PFSK-1 (cell line): Measurements from ENCODE around the gene FAM83C.
A peak's percentile ranks its signal among the peaks of the same experiment; 100 is the strongest.

ENCODE experiments used
- FOXP2 ChIP-seq: optimal IDR thresholded peaks from 2 replicates; pipeline ENCODE3; 2011; ENCODE audit warnings: borderline replicate concordance, control low read depth, inconsistent platforms; ENCODE audit not compliant: insufficient read depth; ENCODE audit errors: extremely low read length, extremely low read depth
- POLR2AphosphoS5 ChIP-seq: IDR thresholded peaks from 2 replicates; pipeline ENCODE4 v1.6.1; 2012; ENCODE audit warnings: low read depth, mild to moderate bottlenecking, control low read depth, low read length, moderate library complexity
- SIN3A ChIP-seq: IDR thresholded peaks from 2 replicates; pipeline ENCODE4 v1.6.1; 2012; ENCODE audit warnings: mild to moderate bottlenecking, low read length, moderate library complexity, borderline replicate concordance; ENCODE audit not compliant: insufficient read depth
- TAF1 ChIP-seq: IDR thresholded peaks from 2 replicates; pipeline ENCODE4 v1.6.1; 2012; ENCODE audit warnings: low read length, control low read depth, borderline replicate concordance; ENCODE audit not compliant: insufficient read depth
- TF ChIP-seq, protein P1 (sequence below), 2 experiments: IDR thresholded peaks; 2 replicates each; pipeline versions ENCODE4 v1.6.1 to v1.8.0; 2011 to 2012; ENCODE audit warnings: low read depth in 2 of 2, low read length in 2 of 2, control low read depth in 1 of 2, inconsistent platforms in 1 of 2, mild to moderate bottlenecking in 1 of 2, moderate library complexity in 1 of 2; ENCODE audit not compliant: insufficient read depth in 1 of 2

Gene FAM83C

DNA sequence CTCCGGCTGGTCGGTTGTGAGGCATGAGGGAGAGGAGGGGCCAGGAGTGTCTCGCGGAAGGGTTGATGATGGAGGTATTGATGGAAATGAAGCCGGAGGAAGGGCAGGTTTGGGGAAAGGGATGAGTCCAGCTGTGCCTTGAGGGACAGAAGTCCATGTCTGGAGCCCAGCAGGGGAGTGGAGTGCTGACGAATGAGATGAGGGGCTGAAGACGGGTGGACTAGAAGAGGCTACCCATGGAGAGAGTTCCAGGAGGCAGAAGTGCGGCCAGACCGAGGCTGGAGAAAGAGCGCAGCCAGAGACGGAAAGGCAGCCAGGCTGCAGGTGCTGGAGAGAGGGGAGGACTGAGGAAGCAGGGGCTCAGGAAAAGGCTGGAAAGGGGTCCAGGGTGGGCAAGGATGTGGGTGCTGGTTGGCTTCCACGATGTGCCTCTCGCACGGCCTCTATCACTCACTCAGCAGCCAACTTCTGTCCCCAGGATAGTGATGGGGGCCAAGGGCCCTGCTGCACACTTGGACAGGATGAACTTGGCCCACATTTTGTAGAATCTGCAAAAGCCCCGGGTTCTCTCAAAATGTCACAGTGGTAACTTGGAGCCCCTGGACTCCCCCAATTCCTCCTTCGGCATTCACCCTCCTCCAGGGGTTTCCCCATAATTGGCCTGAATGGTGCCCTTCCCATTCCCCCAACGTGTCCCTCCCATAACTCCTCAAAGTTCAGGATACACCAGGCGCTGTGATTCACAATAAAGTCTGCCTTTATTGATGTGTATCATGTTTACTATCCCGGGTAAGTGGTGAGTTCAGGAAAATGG lies 7.0 kb downstream of the FAM83C start:
- TF ChIP-seq POLR2AphosphoS5: 0 out of 2 replicates have a peak, but pooled peaks have one; percentile 25
- no peak for TF ChIP-seq SIN3A

DNA sequence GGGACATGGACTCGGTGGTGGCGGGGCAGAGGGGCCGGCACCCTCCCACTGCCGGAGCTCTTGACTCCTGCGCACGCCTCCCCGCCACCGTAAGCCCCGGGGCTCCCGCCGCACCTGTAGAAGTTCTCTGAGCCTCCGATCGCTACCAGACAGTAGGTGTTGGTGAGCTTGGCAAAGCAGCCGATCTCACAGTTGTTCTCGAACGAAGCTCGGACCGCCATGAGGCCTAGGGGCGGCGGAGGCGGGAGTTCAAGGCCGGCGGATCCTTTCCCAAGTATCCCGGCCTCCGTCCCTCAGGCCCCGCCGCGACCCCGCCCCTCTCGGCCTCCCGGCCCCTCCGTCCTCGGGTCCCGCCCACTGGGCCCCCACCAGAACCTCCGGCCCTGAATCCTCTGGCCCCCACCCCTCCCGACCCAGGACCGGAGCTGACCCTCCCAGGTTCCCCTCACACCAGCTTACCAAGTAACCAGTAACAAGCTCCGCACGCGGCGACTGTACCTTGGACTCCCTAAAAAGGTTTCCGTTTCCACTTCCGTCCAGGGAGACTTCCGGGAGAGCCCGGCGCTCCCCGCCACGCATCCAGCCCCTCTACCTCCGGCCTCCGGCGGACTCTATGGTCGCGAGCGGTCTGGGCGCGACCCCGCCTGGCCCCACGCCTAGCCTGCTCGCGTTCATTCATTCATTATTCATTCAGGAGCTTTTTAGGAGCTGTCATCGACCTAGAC lies 7.8 kb downstream of the FAM83C start, which contains the start of gene EIF6:
EIF6 (minus strand) TSS at position 506 of the 725 bp plus-strand sequence; CDS start at position 221, 285 bp downstream.
- peak; percentile 81 for TF ChIP-seq FOXP2
- peak; percentile 91; the same call in 1 of the 2 replicates for TF ChIP-seq TAF1
- 0 out of 2 replicates have a peak, but pooled peaks have one; percentile 54 for TF ChIP-seq SIN3A
- TF ChIP-seq POLR2AphosphoS5: peak; percentile 72
- TF ChIP-seq, protein P1, sequence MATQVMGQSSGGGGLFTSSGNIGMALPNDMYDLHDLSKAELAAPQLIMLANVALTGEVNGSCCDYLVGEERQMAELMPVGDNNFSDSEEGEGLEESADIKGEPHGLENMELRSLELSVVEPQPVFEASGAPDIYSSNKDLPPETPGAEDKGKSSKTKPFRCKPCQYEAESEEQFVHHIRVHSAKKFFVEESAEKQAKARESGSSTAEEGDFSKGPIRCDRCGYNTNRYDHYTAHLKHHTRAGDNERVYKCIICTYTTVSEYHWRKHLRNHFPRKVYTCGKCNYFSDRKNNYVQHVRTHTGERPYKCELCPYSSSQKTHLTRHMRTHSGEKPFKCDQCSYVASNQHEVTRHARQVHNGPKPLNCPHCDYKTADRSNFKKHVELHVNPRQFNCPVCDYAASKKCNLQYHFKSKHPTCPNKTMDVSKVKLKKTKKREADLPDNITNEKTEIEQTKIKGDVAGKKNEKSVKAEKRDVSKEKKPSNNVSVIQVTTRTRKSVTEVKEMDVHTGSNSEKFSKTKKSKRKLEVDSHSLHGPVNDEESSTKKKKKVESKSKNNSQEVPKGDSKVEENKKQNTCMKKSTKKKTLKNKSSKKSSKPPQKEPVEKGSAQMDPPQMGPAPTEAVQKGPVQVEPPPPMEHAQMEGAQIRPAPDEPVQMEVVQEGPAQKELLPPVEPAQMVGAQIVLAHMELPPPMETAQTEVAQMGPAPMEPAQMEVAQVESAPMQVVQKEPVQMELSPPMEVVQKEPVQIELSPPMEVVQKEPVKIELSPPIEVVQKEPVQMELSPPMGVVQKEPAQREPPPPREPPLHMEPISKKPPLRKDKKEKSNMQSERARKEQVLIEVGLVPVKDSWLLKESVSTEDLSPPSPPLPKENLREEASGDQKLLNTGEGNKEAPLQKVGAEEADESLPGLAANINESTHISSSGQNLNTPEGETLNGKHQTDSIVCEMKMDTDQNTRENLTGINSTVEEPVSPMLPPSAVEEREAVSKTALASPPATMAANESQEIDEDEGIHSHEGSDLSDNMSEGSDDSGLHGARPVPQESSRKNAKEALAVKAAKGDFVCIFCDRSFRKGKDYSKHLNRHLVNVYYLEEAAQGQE (IDR thresholded peaks at IDR 0.05; ENCODE audit: insufficient read depth in 1 of 2, low read depth in 2 of 2, low read length in 2 of 2): 0 out of 4 replicates have a peak, but pooled peaks of 1 of the 2 experiments have one; percentile 22

DNA sequence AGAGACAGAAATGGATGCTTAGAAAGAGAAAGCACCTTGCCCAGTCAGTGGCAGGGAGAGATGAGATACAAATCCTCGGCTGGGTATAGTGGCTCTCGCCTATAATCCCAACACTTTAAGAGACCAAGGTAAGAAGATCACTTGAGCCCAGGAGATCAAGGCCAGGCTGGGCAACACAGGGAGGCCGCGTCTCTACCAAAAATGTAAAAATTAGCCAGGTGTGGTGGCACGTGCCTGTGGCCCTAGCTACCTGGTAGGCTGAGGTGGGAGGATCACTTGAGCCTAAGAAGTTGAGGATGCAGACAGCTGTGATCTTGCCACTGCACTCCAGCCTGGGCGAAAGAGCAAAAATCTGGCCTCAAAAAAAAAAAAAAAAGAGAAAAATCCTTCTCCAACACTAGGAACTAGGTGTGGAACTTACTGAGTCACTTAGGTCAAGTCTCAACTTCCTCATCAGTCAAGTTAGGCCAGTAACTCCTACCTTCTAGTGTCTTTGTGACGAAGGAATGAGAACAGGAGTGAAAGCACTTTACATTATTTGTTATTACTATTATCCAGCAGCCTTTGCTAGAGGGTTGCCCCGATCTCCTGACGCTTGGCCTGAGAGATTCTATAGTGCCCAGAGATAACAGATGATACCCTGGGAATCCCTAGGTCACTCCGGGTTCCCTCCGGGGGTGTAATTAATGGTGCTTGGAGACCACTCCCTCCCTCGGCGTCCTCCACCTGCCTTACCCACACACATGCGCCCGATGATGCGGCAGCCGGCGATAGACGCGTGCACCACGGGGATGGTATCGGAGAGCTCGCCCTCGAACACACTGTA lies 8.6 kb downstream of the FAM83C start:
- TF ChIP-seq, protein P1 (IDR thresholded peaks at IDR 0.05; ENCODE audit: insufficient read depth in 1 of 2, low read depth in 2 of 2, low read length in 2 of 2): no peak
- TF ChIP-seq POLR2AphosphoS5: no peak
- TF ChIP-seq FOXP2: no peak
- TF ChIP-seq TAF1: no peak
- TF ChIP-seq SIN3A: no peak

DNA sequence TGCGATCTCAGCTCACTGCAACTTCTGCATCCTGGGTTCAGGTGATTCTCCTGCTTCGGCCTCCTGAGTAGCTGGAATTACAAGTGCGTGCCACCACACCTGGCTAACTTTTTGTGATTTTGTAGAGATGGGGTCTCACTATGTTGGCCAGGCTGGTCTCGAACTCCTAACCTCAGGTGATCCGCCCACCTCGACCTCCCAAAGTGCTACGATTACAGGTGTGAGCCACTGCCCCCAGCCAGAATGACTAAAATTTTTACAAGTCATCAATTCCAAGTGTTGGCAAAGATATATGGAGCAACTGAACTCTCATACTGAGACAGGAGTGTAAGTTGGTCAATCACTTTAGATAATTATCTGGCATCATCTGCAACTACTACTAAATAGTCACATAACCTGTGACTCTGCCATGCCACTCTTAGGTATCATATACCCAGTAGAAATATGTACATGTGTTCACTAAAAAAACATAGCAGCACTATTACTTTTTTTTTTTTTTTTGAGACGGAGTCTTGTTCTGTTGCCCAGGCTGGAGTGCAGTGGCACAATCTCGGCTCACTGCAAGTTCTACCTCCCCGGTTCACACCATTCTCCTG lies 10.6 kb downstream of the FAM83C start:
- TF ChIP-seq SIN3A: no peak
- no peak for TF ChIP-seq FOXP2
- TF ChIP-seq POLR2AphosphoS5: no peak
- TF ChIP-seq, protein P1 (IDR thresholded peaks at IDR 0.05; ENCODE audit: insufficient read depth in 1 of 2, low read depth in 2 of 2, low read length in 2 of 2): no peak
- TF ChIP-seq TAF1: no peak

DNA sequence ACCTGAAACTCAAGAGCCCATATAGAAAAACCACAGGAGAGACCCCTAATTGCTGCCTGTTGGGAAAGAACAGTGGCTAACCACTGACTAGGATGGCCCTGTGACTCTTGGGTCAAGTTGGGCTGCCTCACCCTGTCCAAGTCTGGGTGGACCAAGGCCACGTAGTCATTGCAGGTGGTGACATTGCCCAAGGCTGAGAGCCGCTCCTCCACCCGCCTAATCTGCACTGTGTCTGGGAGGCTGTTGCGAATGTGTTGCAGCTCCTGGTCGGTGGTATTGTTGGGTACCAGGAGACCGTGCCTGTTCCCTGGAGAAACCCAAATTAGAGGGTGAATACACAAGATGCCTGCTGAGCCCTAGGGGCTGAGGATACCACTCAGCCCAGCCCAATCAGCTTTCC lies 11.7 kb downstream of the FAM83C start:
- no peak for TF ChIP-seq FOXP2
- TF ChIP-seq SIN3A: no peak
